HG02571 (cell line): ENCODE measurements around the gene KCNT1.
"Not testable (repeated sequence)": the region's sequence is repeated elsewhere in the genome, so short reads cannot be mapped to it uniquely, and the experiment has no call there.

Experiments
- ATAC-seq: cut with Tn5 transposase; IDR thresholded peaks from one replicate; pipeline ENCODE4 v1.9.1; 2021; ENCODE audit warnings: mild to moderate bottlenecking, moderate library complexity; ENCODE audit not compliant: unreplicated experiment

The KCNT1 gene

DNA sequence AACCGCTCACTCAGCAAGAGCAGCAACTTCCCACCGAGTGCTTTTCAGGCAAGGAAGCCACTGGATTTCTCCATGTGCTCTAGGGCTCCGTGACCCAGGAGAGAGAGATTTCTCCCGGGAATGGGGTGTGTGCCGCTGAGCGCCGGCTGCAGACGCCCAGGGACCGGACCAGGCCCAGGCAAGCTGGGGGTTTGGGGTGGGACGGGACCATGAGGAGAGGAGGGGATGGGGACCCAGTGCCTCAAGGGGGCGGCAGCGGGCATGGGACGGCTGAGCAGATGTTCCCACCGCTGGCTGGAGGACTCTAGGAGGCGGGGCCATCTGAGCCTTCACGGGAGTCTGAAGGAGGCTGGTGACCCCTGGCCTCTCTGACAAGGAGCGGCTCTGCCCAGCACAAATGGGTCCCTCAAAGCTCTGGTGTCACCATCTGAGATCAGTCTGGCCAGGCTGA is 30.4 kb upstream of the KCNT1 start:
- ATAC-seq, result no peak

DNA sequence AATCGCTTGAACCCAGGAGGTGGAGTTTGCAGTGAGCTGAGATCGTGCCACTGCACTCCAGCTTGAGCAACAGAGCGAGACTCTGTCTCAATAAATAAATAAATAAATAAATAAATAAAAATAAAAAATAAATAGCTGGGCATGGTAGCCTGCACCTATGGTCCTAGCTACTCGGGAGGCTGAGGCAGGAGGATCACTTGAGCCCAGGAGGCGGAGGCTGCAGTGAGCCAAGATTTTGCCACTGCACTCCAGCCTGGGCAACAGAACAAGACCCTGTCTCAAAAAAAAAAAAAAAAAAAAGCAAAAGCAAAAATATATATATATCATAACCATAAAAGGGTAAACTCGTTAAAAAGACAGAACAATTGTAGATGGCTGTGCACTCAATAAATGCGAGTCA is 29.2 kb upstream of the KCNT1 start:
- not testable (repeated sequence) for ATAC-seq

DNA sequence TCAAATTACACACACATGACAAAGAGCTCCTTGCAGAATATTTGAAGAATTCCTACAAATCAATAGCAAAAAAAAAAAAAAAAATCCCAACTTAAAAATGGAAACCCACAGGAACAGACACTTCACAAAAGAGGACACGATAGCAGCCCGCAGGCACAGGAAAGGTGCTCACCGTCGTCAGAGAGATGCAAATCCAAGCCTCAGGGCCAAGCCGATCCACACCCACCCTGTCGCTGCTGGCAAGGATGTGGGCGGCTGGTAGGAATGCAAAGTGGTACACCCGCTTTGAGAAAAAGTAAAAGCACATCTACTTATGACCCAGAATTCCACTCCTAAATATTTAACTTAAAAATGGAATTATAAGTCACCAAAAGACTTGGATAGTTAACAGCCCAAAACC is 28.0 kb upstream of the KCNT1 start:
- ATAC-seq, result no peak

DNA sequence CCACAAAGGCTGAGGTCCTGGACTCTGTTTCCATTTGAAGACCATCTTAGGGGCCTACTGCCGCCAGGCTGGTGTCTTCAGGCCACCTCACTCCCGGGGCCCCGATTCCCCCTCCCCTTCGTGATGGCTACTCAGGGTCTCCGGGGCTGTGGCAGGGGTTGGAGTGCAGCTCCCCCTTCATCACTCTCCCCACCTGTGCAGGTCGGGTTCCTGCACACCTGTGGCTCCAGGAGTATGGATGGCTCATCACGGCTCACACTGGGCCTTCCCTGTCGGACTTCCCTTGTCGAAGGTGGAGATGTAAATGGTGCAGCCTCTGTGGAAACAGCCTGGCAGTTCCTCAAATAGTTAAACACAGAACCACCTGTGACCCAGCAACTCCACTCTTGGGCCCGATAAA is 27.0 kb upstream of the KCNT1 start:
- ATAC-seq, result no peak

DNA sequence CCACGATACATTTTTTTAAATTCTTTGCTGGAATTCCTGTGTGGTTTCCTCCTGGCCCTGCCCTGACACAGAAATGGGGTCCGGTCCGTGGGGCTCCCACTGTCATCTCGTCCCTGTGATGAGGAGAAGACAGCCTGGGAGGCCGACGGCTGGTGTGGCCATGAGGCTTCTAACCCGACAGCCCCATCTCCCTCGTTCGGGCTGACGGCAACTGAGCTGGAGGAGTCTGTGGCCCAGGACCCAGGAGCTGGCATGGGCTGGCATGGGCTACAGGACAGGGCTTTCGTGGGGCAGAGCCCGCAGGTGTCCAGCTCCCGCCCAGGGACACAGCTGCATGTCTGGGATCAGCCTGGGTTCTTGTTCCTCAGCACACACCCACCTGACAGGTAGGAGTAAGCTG is 25.1 kb upstream of the KCNT1 start:
- no peak for ATAC-seq

DNA sequence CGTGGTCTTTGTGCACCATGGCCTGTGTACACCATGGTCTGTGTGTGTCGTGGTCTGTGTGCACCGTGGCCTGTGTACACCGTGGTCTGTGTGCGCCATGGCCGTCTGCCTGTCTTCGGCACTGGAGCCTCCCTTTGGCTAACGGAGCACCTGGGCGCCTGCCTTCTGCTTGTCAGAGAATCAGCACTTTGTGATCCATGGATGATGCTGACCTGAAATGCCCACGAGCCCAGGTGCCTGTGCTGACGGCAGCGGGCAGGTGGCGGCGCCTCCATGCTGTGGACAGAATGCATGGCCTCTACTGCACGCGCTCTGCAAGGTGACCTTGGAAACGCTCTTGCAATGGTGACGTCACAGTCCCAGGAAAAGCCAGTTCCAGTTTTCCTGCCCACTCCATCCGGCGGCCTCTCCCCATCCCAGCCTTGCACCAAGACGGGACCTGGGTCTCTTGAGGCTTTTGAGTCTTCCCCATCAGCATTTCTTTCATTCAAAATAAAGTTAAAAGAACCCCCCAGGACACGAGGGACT is 24.3 kb upstream of the KCNT1 start:
- ATAC-seq, result no peak

DNA sequence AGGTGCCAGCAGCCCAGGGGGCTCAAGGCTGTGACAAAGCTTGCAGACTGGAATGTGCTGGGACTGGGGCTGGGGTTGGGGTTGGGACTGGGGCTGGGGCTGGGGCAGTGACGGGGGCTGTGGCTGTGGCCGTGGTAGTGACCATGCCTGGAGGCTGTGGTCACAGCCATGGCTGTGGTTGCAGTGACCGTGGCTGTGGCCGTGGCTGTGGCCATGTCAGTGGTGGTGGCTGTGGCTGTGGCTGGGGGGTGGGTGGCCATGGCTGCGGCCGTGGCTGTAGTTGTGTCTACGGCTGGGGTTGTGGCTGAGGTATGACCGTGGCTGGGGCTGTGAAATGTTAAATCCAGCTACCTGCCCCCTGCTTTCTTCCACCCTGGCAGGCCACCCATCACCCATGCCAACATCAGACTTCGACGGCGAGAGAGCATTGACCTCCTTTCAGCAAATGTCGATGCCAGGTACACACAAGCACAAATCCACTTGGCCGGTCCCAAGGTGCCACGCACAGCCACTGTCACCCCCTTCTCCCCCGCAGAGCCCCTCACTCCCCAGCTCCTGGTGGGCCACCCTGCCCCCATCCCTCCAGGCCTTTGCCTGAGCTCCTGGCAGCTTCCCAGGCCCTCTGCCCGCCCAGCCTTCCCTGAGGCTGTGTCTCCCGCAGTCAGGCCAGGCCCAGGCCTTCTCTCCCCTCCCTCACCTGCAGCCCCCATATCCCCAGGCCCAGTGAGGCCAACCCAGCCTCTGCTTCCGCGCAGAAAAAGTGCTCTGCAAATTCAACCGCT is 23.6 kb upstream of the KCNT1 start:
- no peak for ATAC-seq

DNA sequence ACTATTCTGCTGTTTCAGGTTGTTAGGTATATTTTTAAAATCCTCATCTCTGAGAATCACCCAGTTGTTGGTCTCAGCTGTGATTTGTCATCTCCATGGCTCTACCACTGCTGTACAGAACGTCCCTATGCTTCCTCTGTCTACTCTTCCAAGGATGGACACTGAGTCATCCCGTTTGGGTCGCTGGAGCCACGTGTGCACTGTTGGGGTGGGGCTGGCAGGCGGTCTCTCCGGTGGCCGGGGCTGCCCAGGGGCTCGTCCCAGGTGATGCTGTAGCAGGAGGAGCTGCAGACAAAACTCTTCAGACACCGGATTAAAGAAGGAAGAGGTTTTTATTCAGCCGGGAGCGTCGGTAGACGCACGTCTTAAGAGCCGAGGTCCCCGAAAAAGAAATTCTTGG is 21.9 kb upstream of the KCNT1 start:
- no peak for ATAC-seq

DNA sequence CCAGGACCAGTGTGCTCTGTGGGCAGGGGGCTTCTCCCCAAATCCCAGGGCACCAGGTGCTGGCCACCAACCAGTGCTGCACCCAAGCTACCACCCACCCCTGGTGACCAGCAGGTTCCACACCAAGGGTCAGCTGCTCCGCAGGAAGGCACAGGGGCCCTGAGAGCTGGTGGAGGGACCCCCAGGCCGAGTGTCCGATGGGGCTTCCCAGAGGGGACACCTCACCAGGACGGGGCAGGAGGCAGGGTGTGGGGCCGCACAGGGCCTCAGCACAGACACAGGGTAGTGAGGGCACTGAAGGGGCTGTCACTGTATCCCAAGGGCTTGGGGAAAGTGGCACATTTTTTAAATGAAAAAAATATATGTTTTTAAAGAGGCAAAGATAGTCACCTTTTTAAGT is 20.8 kb upstream of the KCNT1 start:
- no peak for ATAC-seq

DNA sequence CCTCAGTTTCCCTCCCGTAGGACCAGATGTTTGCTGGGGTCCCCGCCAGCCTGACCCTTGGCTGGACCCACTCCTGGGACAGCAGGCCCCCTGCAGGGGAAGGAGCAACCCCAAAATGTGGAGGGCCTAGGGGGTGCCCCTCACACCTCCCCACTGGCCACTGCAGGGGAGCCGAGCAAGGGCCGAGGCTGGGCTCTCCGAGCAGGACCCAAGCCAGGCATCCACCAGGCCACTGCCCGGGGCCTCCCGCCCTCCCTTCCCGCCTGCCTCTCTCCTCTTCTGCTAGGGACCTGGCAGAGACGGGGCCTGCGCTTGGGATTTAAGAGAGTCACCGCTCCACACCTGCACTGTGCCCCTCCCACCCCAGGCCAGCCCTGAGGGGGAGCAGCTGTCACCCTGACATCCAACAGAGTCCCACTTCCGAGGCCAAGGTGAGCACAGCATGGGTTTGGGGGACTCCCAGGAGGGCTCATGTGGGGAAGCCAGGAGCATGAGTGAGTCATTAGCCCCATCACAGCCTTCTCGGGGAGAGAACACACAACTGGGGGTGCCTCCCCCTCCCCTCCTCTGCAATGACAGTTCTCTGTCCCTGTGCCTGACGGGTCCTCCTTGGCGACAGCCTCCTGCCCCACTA is 18.5 kb upstream of the KCNT1 start:
- no peak for ATAC-seq

DNA sequence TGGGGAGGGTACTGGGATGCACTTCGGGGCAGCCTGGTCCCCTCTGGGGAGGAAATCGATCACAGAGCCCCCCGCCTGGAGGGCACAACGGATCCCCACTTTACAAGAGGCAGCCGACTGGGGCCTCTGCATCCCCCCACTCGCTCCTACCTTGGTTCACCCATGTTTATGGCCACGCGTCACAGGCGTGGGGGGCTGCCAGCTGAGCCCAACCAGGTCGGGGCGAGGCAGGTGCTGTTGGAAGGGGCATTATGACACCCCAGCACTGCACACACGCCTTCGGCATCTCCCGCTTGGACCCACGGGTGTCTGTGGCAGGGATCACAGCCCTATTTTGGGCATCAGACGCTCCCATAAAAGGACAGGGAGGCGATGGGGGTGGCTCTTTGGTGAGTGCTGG is 17.3 kb upstream of the KCNT1 start:
- ATAC-seq, result no peak

DNA sequence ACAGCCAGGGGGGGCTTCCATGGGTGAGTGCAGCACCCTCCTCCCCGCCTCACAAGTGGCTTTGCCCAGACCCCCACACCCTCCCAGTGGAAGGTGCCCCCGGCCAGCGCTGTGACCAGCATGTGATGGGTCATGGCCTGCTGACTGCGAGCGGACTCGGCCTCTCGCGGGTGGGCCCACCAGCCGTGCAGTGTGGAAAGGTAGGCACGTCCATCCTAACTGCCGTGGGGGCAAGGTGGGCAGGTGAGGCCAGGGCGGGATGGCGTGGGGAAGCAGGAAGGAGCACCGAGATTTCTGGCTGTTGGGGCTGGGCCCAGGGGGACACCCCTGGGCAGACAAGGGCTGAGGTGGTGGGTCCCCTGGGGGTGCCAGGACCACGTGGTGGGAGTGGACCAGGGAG is 14.8 kb upstream of the KCNT1 start:
- ATAC-seq, result no peak

DNA sequence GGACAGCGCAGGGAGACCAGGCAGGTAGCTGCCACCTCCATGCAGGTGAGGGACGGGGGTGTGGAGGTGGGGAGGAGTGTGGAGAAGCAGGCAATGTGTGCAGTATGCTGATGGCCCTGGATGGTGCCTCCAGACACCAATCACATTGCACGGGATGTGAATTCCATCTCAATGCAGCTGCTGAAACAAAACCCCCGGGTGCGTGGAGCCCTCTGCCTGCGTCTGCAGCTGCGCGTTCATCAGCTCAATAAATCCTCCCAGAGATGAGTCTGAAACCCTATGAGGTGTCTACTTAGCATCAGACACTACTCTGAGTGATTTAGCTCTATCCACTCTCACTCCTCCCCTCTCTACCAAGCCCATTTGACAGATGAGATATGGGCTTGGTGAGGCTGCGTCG is 13.0 kb upstream of the KCNT1 start:
- ATAC-seq, result no peak

DNA sequence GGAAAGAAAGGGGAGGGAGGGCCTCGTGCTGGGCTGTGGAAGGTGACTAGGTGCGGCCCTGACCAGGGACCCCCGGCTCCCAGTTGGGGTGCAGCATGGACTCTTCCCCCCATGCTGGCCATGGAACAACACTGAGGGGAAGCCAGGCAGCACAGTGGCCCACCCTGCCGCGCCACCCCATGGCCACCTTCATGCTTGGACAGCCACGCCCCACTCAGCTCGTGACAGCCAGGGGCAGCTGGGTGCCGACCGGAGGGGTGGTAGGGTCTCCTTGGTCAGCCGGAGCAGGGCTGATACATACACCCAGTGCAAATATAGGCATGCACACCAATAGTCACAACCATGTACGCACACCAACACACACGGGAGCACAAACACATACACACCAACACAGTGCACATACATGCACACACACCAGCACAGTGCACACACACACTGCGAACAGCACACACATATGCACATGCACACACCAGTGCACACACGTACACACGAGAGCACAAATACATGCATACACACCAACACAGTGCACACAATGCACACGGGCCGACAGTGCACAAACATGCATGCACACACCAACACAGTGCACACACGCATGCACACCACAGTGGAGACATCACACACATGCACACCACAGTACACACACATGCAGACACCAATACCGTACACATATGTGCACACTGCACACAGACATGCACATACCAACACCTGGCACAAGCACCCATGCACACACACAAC is 11.0 kb upstream of the KCNT1 start:
- ATAC-seq, result no peak

DNA sequence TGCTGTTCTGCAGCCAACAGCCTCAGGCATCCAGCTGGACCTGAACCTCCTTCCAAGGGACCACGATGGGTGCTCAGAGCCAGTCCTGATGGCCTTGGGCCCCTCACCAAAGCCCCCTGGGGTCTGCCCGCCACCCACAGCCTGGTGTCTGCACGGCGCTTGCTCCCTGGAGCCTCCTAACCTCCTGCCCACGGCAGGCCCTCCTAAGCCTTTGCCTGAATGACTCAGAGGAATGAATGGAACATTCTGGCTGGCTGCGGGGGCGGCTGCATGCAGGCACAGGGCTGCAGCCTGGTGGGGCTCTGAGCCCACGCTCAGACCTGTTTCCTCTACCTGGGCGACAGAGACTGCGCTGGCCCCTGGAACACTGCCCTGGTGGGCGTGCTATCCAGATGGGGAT is 9.6 kb upstream of the KCNT1 start:
- ATAC-seq, result no peak

DNA sequence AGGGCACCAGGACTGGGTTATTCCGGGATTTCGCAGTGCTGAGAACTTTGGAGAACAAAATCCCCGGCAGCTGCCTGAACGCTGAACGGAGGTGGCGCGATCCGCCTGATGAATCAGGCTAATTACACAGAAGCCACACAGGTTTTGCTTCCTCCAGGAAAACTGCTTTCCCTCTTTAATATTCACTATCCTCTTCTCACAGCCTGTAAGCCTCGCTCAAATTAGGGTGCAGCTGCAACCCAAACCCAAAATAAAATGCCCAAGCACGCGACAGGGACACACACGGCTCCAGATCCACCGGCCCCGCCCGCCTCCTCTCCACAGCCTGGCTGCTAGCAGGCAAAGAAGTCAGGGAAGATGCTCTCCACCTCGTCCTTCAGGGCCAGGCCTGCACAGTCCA is 8.7 kb upstream of the KCNT1 start:
- no peak for ATAC-seq

DNA sequence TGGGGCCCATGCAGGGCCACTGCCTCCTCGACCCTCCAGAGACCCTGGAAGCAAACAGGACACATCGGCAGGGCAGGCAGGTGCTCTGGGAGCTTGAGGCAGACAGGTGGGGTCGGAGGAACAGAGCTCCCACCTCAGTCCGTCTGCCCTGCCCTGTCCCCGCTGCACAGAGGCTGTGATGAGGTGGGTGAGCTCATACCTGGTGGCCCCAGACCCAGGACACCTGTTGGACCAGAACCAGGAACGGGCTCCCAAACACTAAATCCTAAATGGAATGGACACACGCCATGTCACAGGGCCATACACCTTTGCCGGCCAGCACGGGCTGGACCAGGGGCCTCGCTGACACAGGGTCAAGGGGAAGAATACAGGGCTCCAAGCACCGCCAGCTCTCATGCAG is 8.2 kb upstream of the KCNT1 start:
- ATAC-seq, result no peak

DNA sequence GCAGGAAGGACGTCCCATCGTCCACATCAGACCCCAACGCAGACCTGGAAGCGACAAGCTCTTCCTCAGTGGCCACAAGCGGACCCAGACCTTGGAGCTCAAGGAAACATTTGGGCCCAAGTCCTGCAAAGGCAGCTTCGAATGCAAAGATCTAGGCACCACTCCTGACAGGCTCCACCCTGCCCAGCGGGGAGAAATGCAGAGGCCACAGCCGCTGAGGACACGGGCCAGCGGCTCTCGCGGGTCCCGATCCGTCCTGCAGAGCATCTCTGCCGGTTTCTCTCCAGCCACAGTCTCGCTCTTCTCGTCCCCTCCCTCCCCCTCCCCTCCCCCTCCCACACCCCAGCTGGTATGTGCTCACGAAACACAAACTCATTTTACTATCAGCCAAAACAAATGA is 7.6 kb upstream of the KCNT1 start:
- no peak for ATAC-seq

DNA sequence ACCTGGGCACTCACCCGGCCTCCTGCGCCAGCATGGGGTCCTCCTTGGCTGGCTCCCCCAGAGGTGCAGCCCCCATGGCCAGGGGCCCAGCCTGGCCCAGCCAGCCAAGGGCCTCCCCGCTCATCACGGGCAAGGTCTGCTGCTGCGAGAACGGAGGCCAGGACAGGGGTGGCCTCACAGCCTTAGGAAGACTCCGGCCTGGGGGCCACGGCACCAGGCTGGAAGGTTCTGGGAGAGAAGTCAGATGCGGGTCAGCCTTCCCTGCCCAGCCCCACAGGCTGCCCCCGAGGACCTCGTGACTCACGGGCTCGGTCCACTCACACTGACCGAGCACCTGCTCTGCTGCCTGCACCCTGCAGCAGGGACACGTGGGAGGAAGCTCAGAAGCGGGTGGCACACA is 6.9 kb upstream of the KCNT1 start:
- ATAC-seq, result no peak

DNA sequence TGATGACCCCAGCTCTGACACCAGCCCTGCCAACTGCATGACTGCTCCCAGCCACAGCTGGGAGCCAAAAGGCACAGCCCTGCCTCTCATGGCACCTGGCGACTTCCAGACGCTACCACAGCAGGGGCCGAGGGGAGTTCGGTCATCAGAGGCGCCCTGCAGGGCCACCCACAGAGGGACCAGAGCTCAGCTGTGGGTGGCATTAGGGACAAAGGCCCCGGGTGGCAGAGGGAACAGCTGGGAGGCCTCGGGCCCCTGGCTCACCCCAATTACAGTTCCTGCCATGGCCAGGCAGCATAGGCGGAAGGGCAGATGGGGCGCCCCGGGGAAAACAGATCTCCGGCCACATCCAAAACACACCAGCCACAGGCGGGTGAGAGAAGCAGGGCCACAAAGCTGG is 6.3 kb upstream of the KCNT1 start:
- no peak for ATAC-seq

DNA sequence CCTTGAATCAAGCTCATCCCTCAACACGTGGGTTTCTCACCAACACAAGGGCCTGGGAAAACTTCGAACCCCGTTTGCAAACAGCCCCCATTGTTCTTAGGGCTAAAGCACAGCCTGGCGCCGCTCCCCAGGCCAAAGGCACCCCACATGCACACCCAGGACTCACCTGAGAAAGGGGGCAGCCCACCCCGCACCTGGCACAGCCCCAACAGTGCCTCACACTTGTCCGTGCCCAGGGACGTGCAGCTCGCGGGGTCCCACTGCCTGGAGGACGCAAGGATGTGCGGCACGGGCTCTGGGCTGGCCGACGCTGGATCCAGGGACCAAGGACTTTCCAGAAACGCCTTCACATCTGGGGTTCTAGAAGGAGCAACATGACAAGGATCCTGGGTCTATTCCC is 5.5 kb upstream of the KCNT1 start:
- ATAC-seq, result no peak

DNA sequence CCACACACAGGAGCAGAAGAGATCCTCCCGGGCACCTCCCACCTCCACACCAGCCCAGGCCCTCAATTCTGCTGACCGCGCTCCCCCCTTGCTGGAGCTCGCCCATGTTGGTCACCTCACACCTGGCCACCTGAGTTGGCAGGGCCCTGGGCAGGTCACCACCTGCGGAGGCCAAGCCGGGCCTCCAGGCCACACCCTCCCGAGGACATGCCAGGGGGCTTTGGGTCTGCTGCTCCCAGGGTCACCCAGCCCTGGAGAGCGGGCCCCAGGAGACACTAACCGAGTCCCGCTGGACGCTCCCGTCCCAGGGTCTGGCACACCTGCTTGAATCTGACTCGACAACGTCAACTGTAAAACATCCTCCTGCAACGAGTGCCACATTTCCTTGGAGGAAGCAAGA is 4.8 kb upstream of the KCNT1 start:
- no peak for ATAC-seq
